Measurements from ENCODE around the gene HOXA1.

DNA sequence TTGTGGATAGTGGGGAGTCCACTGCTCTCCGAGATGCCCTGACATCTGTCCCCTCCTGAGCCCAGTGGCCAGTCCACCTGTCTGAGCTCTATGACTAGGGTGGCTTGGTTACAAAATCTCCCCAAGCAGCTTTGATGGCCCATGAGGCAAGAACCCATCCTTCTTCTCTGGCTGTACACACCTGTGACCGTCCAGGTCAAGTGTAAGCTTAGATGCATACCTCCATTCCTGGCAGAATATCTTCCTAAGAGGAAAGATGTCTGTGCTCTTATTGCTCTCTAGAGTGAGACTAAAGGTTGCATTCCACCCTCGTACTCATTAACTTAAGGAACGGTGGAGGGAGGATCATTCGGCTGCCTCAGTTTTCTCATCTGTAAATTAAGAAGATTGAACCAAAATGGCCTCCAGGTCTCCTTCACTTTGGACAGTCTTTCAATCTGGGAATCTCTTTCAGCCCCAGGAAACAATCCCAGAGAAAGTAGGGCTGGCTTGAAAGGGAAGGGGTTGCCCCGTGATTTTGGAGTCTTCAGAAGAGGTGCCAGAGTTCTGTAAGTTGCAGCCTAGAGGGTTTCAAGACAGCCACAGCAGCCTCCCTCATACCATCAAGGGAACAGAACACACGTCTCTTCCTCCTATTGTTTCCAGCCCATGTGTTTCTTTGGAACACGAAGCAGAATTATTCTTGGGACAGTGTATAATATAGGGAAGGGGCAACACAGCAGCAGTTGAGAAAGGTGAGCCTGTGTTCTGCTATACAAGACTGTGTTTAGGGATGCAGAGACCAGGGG lies 29.3 kb upstream of the HOXA1 start:
- no peak for TF ChIP-seq POLR2A (IDR thresholded peaks at IDR 0.05; ENCODE audit: low read depth)
- no peak for TF ChIP-seq CTCF (IDR thresholded peaks at IDR 0.05)

All from esophagus muscularis mucosa (tissue), 3 donors.